ENCODE data around the gene ERG. TPM values are rescaled to one million over a fixed set of nuclear protein-coding genes. Genes with fewer than 3 reads are reported as not detected.

The ERG gene
- polyA plus RNA-seq, 1 of the 3 experiments (the other 2 are of a cell fraction): not detected

DNA sequence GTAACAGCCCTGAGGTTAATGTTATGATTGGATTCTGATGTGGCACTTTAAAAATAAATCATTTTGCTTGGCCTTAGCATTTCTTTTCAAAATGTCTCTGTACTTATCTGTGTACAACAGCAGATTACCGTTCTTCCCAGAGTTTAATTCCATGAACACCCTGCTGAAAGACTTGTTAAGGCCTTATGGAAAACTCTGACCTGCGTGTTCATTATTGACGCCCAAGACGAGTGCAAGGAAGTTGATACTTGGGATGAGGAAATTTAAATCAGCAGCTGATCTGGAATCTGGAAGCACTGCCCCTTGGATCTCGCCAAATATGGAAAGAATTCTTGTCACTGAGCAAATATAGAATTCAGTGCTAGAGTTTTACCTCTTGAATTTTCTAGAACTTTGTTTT is 6.7 kb downstream of the ERG start:
- no peak overlapping the region for H3K27ac ChIP-seq (ENCODE audit: low read depth in 2 of 2, low read length in 1 of 2)
- H3K4me3 ChIP-seq (ENCODE audit: low read depth in 2 of 2, low read length in 1 of 2): no peak overlapping the region
- TF ChIP-seq GATA2 (CRISPR knock-in tag; IDR thresholded peaks at IDR 0.05) (no peak), MXI1 (IDR thresholded peaks at IDR 0.05; ENCODE audit: low read depth, low read length) (no peak)
- TF ChIP-seq, protein P1, sequence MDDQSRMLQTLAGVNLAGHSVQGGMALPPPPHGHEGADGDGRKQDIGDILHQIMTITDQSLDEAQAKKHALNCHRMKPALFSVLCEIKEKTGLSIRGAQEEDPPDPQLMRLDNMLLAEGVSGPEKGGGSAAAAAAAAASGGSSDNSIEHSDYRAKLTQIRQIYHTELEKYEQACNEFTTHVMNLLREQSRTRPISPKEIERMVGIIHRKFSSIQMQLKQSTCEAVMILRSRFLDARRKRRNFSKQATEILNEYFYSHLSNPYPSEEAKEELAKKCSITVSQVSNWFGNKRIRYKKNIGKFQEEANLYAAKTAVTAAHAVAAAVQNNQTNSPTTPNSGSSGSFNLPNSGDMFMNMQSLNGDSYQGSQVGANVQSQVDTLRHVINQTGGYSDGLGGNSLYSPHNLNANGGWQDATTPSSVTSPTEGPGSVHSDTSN (IDR thresholded peaks at IDR 0.05): no peak
- H3K36me3 ChIP-seq (replicated peaks in 1 of 2; ENCODE audit: control insufficient read depth in 1 of 2, insufficient read depth in 2 of 2, low read length in 1 of 2): no peaks in the 10 kb centered on the region
- no peak overlapping the region for H2AFZ ChIP-seq (ENCODE audit: low read depth)
- ChIA-PET POLR2A (no interaction called here), CTCF (interaction anchor here (1.6 kb wide), 1 partner anchor 14 kb away, joined by 4 read pairs; no protein-coding TSS in a partner anchor)
- H3K4me1 ChIP-seq (ENCODE audit: control insufficient read depth in 1 of 2, insufficient read depth in 2 of 2, low read depth in 1 of 2, low read length in 1 of 2): peaks cover 0 to 4% of the 10 kb centered on the region in 2 experiments; a peak in 2 of 4 replicates
- no peaks in the 10 kb centered on the region for H3K79me2 ChIP-seq (ENCODE audit: insufficient read depth)
- H3K9me2 ChIP-seq: no peaks in the 10 kb centered on the region
- no peaks in the 10 kb centered on the region for H3K27me3 ChIP-seq (ENCODE audit: insufficient read depth)
- WGBS (ENCODE audit: low lambda C conversion rate): 94% methylated on average over 5 of the region's 5 CpGs
- H3K9ac ChIP-seq: no peak overlapping the region
- H3K9me3 ChIP-seq: no peaks in the 10 kb centered on the region
- no peaks in the 10 kb centered on the region for H4K20me1 ChIP-seq (ENCODE audit: insufficient read depth)
- H3K4me2 ChIP-seq: no peak overlapping the region
- H3F3A ChIP-seq (replicated peaks; ENCODE audit: insufficient read depth): no peaks in the 10 kb centered on the region
- DNase-seq: no peak

DNA sequence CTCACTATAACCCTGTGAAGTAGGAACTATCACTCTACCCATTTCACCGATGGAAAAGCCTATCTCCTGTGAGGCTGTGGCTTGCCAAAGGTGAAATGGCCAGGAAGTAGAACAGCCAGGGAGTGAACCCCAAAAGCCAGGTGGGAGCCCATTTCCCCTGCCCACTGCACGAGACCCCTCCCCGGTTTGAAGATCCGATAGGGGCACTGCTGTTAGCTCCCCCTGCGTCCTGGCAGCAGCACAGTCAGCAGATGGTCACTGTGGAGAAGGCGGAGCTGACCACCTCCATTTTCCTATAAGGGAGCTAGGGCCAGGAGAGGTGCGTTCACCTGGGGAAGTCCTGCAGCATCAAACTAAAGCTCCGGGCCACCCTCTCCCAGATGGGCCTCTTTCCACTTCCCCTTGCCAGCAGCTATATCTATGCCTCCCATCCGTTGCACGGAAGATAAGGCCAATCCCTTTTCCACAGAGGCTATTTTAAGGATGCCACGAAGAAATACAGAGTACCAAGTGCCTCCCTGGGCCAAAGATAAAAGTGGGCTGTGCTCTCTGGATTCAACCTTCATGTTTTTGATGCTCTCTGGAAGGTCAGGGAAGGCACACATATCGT is 7.8 kb downstream of the ERG start:
- no peaks in the 10 kb centered on the region for H3K9me3 ChIP-seq
- ChIA-PET POLR2A (no interaction called here), CTCF (interaction anchor here (2.0 kb wide), 1 partner anchor 15 kb away, joined by 8 read pairs; no protein-coding TSS in a partner anchor)
- H2AFZ ChIP-seq (ENCODE audit: low read depth): no peak overlapping the region
- DNase-seq: no peak
- H3K9ac ChIP-seq: no peak overlapping the region
- H3K27ac ChIP-seq (ENCODE audit: low read depth in 2 of 2, low read length in 1 of 2): no peak overlapping the region
- no peaks in the 10 kb centered on the region for H3K79me2 ChIP-seq (ENCODE audit: insufficient read depth)
- WGBS (ENCODE audit: low lambda C conversion rate): 88% methylated on average over 11 of the region's 12 CpGs
- H3K9me2 ChIP-seq: no peaks in the 10 kb centered on the region
- H4K20me1 ChIP-seq (ENCODE audit: insufficient read depth): no peaks in the 10 kb centered on the region
- H3K4me3 ChIP-seq (ENCODE audit: low read depth in 2 of 2, low read length in 1 of 2): no peak overlapping the region
- H3K27me3 ChIP-seq (ENCODE audit: insufficient read depth): no peaks in the 10 kb centered on the region
- peaks cover 0 to 4% of the 10 kb centered on the region in 2 experiments; a peak in 2 of 4 replicates for H3K4me1 ChIP-seq (ENCODE audit: control insufficient read depth in 1 of 2, insufficient read depth in 2 of 2, low read depth in 1 of 2, low read length in 1 of 2)
- H3K36me3 ChIP-seq (replicated peaks in 1 of 2; ENCODE audit: control insufficient read depth in 1 of 2, insufficient read depth in 2 of 2, low read length in 1 of 2): no peaks in the 10 kb centered on the region
- no peaks in the 10 kb centered on the region for H3F3A ChIP-seq (replicated peaks; ENCODE audit: insufficient read depth)
- TF ChIP-seq, protein P2, sequence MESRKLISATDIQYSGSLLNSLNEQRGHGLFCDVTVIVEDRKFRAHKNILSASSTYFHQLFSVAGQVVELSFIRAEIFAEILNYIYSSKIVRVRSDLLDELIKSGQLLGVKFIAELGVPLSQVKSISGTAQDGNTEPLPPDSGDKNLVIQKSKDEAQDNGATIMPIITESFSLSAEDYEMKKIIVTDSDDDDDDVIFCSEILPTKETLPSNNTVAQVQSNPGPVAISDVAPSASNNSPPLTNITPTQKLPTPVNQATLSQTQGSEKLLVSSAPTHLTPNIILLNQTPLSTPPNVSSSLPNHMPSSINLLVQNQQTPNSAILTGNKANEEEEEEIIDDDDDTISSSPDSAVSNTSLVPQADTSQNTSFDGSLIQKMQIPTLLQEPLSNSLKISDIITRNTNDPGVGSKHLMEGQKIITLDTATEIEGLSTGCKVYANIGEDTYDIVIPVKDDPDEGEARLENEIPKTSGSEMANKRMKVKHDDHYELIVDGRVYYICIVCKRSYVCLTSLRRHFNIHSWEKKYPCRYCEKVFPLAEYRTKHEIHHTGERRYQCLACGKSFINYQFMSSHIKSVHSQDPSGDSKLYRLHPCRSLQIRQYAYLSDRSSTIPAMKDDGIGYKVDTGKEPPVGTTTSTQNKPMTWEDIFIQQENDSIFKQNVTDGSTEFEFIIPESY (IDR thresholded peaks at IDR 0.05; ENCODE audit: borderline replicate concordance, low read depth): no peak
- no peak overlapping the region for H3K4me2 ChIP-seq

DNA sequence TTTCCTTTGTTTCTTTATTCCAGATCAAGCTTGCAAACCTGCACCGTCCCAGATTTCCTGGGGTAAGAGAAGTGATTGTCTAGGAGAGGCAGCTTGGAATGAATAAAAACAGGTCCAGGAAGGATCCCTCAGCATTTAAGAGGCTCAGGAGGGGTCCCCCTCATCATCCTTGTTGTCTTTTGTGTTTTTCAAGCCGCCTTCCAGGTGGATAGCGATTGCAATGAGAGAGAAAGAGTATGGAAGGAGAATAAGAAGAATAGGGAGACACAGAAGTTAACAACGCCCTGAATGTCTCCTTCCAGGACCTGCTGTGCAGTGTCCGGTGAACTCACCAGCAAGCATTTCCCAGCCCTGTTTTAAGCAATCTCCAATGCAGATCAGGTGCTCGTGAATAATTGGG is 8.5 kb downstream of the ERG start:
- H4K20me1 ChIP-seq (ENCODE audit: insufficient read depth): no peaks in the 10 kb centered on the region
- no peak overlapping the region for H3K4me3 ChIP-seq (ENCODE audit: low read depth in 2 of 2, low read length in 1 of 2)
- H3K79me2 ChIP-seq (ENCODE audit: insufficient read depth): no peaks in the 10 kb centered on the region
- no peaks in the 10 kb centered on the region for H3F3A ChIP-seq (replicated peaks; ENCODE audit: insufficient read depth)
- DNase-seq: no peak
- no peak overlapping the region for H3K27ac ChIP-seq (ENCODE audit: low read depth in 2 of 2, low read length in 1 of 2)
- ChIA-PET POLR2A (no interaction called here), CTCF (interaction anchor here (2.0 kb wide), 1 partner anchor 16 kb away, joined by 8 read pairs; no protein-coding TSS in a partner anchor)
- no peak overlapping the region for H3K4me2 ChIP-seq
- no peaks in the 10 kb centered on the region for H3K9me3 ChIP-seq
- H2AFZ ChIP-seq (ENCODE audit: low read depth): no peak overlapping the region
- peaks cover 0 to 4% of the 10 kb centered on the region in 2 experiments; a peak in 2 of 4 replicates for H3K4me1 ChIP-seq (ENCODE audit: control insufficient read depth in 1 of 2, insufficient read depth in 2 of 2, low read depth in 1 of 2, low read length in 1 of 2)
- no peak overlapping the region for H3K9ac ChIP-seq
- WGBS (ENCODE audit: low lambda C conversion rate): 90% methylated on average over 6 of the region's 6 CpGs
- no peaks in the 10 kb centered on the region for H3K36me3 ChIP-seq (replicated peaks in 1 of 2; ENCODE audit: control insufficient read depth in 1 of 2, insufficient read depth in 2 of 2, low read length in 1 of 2)
- H3K27me3 ChIP-seq (ENCODE audit: insufficient read depth): no peaks in the 10 kb centered on the region
- no peaks in the 10 kb centered on the region for H3K9me2 ChIP-seq
- TF ChIP-seq ELF1 (IDR thresholded peaks at IDR 0.05) (no peak), YY1 (IDR thresholded peaks at IDR 0.05; ENCODE audit: low read depth) (no peak), POLR2AphosphoS5 (IDR thresholded peaks at IDR 0.05; ENCODE audit: low read depth, low read length) (no peak), SMC3 (IDR thresholded peaks at IDR 0.05; ENCODE audit: low read depth, low read length) (no peak), TAF1 (IDR thresholded peaks at IDR 0.05; ENCODE audit: borderline replicate concordance, low read depth, low read length) (no peak), RCOR1 (IDR thresholded peaks at IDR 0.05; ENCODE audit: low read length) (no peak)
- TF ChIP-seq, protein P3, sequence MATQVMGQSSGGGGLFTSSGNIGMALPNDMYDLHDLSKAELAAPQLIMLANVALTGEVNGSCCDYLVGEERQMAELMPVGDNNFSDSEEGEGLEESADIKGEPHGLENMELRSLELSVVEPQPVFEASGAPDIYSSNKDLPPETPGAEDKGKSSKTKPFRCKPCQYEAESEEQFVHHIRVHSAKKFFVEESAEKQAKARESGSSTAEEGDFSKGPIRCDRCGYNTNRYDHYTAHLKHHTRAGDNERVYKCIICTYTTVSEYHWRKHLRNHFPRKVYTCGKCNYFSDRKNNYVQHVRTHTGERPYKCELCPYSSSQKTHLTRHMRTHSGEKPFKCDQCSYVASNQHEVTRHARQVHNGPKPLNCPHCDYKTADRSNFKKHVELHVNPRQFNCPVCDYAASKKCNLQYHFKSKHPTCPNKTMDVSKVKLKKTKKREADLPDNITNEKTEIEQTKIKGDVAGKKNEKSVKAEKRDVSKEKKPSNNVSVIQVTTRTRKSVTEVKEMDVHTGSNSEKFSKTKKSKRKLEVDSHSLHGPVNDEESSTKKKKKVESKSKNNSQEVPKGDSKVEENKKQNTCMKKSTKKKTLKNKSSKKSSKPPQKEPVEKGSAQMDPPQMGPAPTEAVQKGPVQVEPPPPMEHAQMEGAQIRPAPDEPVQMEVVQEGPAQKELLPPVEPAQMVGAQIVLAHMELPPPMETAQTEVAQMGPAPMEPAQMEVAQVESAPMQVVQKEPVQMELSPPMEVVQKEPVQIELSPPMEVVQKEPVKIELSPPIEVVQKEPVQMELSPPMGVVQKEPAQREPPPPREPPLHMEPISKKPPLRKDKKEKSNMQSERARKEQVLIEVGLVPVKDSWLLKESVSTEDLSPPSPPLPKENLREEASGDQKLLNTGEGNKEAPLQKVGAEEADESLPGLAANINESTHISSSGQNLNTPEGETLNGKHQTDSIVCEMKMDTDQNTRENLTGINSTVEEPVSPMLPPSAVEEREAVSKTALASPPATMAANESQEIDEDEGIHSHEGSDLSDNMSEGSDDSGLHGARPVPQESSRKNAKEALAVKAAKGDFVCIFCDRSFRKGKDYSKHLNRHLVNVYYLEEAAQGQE (IDR thresholded peaks at IDR 0.05; ENCODE audit: low read depth, low read length): no peak
- TF ChIP-seq, protein P4, sequence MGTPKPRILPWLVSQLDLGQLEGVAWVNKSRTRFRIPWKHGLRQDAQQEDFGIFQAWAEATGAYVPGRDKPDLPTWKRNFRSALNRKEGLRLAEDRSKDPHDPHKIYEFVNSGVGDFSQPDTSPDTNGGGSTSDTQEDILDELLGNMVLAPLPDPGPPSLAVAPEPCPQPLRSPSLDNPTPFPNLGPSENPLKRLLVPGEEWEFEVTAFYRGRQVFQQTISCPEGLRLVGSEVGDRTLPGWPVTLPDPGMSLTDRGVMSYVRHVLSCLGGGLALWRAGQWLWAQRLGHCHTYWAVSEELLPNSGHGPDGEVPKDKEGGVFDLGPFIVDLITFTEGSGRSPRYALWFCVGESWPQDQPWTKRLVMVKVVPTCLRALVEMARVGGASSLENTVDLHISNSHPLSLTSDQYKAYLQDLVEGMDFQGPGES (IDR thresholded peaks at IDR 0.05; ENCODE audit: low read depth, low read length): no peak
